ENCODE data around the gene LENG9.
"Not testable (repeated sequence)": the region's sequence is repeated elsewhere in the genome, so short reads cannot be mapped to it uniquely, and the experiment has no call there.

LENG9 gene

GRCh38 chr19:54463531-54464043 lies at the start of gene LENG9:
Gene LENG9, minus strand, starts transcription at chr19:54463778. Its CDS starts 252 bp downstream, at chr19:54463526.
- peak; percentile 97 for DNase-seq

GRCh38 chr19:54509200-54509940 lies 45.8 kb upstream of the LENG9 start:
- DNase-seq: not testable (repeated sequence)

- not testable (repeated sequence) for DNase-seq
Measured at GRCh38 chr19:54508487-54508886, 44.9 kb upstream of the LENG9 start.

- no peak for DNase-seq
Measured at GRCh38 chr19:54507824-54508223, 44.2 kb upstream of the LENG9 start.

- DNase-seq: not testable (repeated sequence)
Measured at GRCh38 chr19:54507038-54507717, 43.6 kb upstream of the LENG9 start.

GRCh38 chr19:54506079-54506478 lies 42.5 kb upstream of the LENG9 start:
- DNase-seq: no peak

GRCh38 chr19:54505542-54505941 lies 42.0 kb upstream of the LENG9 start:
- not testable (repeated sequence) for DNase-seq

- no peak for DNase-seq
Measured at GRCh38 chr19:54502518-54503048, 39.0 kb upstream of the LENG9 start, which contains the start of gene LAIR2. Gene LAIR2, plus strand, starts transcription at chr19:54502831. Its CDS starts 88 bp downstream, at chr19:54502919.

GRCh38 chr19:54498451-54498772 lies 34.8 kb upstream of the LENG9 start:
- DNase-seq: not testable (repeated sequence)

- not testable (repeated sequence) for DNase-seq
Measured at GRCh38 chr19:54497747-54498450, 34.3 kb upstream of the LENG9 start.

GRCh38 chr19:54495284-54495683 lies 31.7 kb upstream of the LENG9 start:
- not testable (repeated sequence) for DNase-seq

- DNase-seq: no peak
Measured at GRCh38 chr19:54493967-54494585, 30.5 kb upstream of the LENG9 start.

- not testable (repeated sequence) for DNase-seq
Measured at GRCh38 chr19:54493056-54493455, 29.5 kb upstream of the LENG9 start.

- no peak for DNase-seq
Measured at GRCh38 chr19:54492568-54492967, 29.0 kb upstream of the LENG9 start.

- no peak for DNase-seq
Measured at GRCh38 chr19:54489766-54490165, 26.2 kb upstream of the LENG9 start.

GRCh38 chr19:54489341-54489740 lies 25.8 kb upstream of the LENG9 start:
- DNase-seq: no peak

- DNase-seq: no peak
Measured at GRCh38 chr19:54485851-54486250, 22.3 kb upstream of the LENG9 start.

- no peak for DNase-seq
Measured at GRCh38 chr19:54484451-54484850, 20.9 kb upstream of the LENG9 start.

GRCh38 chr19:54482889-54483288 lies 19.3 kb upstream of the LENG9 start:
- no peak for DNase-seq

GRCh38 chr19:54481326-54481930 lies 17.9 kb upstream of the LENG9 start:
- peak; percentile 79 for DNase-seq

- no peak for DNase-seq
Measured at GRCh38 chr19:54480051-54480450, 16.5 kb upstream of the LENG9 start.

- DNase-seq: peak; percentile 77
Measured at GRCh38 chr19:54478677-54479266, 15.2 kb upstream of the LENG9 start.

Data from NCI-H82 (cell line).